HG02852 (cell line): ENCODE results near the gene ARFGEF3.
A peak's percentile ranks its signal among the peaks of the same experiment; 100 is the strongest.
"Not testable (repeated sequence)": the region's sequence is repeated elsewhere in the genome, so short reads cannot be mapped to it uniquely, and the experiment has no call there.

Experiments
- ATAC-seq: cut with Tn5 transposase; IDR thresholded peaks from one replicate; pipeline ENCODE4 v1.9.1; 2021; ENCODE audit warnings: mild to moderate bottlenecking, moderate library complexity; ENCODE audit not compliant: unreplicated experiment

Gene ARFGEF3

DNA sequence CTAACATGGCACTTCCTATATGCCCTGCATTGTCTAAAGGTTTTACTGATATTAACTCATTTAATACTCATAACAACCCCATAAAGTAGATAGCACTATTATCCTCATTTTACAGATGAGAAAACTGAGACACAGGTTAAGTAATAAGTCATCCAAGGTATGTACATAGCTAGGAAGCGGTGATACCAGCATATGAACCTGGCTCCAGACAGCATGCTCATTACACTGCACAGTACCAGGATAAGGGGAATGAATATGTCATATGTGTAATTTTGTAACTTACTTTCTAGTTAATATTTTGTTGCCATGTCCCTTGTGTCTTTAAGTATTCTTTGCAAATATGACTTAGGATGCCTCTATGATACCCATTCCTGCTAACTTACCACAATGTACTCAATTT, 109.7 kb downstream of the ARFGEF3 start:
- ATAC-seq, result no peak

GRCh38 chr6:138272533-138273315, 111.0 kb downstream of the ARFGEF3 start:
- no peak for ATAC-seq

DNA sequence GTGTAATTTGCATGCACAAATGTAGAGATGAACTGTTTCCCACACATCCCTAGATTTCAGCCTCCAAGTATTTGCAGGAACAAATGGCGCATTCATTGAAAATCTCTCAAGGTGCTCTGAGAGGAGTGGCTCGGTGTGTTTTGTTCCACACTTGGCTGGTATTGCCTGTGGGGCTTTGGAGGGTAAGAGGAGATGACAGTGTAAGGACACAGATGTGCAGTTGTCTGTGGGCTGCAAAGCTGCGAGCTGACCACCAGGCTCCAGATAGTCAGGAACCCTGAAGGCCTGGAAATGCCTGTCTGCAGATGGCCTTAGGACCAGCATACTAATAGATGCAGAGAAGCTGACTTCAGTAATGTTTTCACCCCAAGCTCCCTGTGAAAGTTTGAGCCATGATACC, 114.2 kb downstream of the ARFGEF3 start:
- no peak for ATAC-seq

- no peak for ATAC-seq
Measured at GRCh38 chr6:138277835-138278234, 116.1 kb downstream of the ARFGEF3 start.

GRCh38 chr6:138278326-138278725, 116.6 kb downstream of the ARFGEF3 start:
- ATAC-seq, result no peak

GRCh38 chr6:138285800-138286199, 124.1 kb downstream of the ARFGEF3 start:
- no peak for ATAC-seq

DNA sequence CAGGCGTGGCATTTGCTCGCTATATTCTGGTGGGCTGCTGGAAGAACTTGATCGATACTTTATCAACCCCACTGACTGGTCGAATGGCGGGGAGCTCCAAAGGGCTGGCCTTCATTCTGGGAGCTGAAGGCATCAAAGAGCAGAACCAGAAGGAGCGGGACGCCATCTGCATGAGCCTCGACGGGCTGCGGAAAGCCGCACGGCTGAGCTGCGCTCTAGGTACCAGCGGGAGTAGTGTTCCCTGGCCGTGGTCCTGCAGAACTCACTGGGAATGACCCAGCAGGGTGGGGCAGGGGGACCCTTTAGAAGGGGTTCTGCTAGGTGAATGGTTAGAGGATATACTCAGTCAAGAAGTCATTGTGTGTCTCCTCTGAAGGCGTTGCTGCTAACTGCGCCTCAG, 125.0 kb downstream of the ARFGEF3 start:
- no peak for ATAC-seq

GRCh38 chr6:138287144-138287955, 125.6 kb downstream of the ARFGEF3 start:
- peak; percentile 62 for ATAC-seq

DNA sequence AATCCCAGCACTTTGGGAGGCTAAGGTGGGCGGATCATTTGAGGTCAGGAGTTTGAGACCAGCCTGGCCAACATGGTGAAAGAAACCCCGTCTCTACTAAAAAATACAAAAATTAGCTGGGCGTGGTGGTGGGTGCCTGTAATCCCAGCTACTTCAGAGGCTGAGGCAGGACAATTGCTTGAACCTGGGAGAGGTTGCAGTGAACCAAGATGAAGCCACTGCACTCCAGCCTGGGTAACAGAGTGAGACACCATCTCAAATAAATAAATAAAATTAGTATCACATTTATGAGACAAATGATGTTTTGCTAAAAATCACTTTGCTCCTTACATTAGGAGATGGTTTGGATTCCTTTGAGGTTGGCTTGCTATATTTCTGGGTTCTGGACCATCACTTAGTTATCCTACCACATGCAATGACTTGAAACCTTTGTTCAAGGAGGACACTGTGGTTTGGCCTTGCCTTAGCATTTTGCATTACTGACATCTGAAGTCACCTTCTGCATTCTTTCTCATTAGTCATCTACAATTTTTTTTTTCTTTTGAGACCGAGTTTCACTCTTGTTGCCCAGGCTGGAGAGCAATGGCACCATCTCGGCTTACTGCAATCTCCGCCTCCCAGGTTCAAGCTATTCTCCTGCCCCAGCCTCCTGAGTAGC, 126.8 kb downstream of the ARFGEF3 start:
- not testable (repeated sequence) for ATAC-seq

GRCh38 chr6:138289739-138290138, 128.0 kb downstream of the ARFGEF3 start:
- no peak for ATAC-seq

GRCh38 chr6:138290423-138290962, 128.8 kb downstream of the ARFGEF3 start:
- no peak for ATAC-seq

DNA sequence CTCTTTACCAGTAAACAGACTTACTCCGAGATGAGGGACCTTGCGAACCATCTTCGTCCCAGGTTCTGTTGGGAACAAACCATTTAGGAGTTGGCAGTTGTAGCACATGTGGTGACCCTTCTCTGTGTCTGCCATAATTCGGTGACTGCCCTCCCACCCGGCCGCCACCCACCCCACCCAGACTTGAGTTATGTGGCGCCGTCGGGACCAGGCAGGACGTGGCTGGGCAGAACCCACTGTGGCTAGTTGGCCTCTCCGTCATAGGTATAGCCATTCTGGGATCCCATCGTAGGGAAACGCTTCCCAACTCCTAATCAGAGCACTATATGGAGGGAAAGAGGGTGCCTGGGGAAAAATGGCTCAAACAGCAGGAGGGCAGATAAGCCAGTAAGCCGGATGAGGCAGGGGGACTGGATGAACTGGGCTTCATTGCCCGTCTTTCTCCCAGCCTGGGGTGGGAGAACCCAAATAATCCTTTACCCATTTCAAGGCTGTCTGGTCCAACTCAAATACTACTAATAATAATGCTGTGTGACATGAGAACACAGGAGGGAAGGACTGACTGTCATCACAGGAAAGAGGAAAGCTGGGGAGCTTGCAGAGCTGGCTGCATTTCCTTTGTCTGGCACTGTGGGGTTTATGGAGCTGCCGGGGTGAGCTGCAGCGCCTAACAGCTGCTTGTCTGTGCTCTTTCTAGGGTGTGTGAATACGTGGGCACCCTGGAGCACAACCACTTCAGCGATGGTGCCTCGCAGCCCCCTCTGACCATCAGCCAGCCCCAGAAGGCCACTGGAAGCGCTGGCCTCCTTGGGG, 129.5 kb downstream of the ARFGEF3 start:
- no peak for ATAC-seq

GRCh38 chr6:138291849-138292181, 130.1 kb downstream of the ARFGEF3 start:
- no peak for ATAC-seq

GRCh38 chr6:138292482-138292881, 130.7 kb downstream of the ARFGEF3 start:
- ATAC-seq, result no peak

DNA sequence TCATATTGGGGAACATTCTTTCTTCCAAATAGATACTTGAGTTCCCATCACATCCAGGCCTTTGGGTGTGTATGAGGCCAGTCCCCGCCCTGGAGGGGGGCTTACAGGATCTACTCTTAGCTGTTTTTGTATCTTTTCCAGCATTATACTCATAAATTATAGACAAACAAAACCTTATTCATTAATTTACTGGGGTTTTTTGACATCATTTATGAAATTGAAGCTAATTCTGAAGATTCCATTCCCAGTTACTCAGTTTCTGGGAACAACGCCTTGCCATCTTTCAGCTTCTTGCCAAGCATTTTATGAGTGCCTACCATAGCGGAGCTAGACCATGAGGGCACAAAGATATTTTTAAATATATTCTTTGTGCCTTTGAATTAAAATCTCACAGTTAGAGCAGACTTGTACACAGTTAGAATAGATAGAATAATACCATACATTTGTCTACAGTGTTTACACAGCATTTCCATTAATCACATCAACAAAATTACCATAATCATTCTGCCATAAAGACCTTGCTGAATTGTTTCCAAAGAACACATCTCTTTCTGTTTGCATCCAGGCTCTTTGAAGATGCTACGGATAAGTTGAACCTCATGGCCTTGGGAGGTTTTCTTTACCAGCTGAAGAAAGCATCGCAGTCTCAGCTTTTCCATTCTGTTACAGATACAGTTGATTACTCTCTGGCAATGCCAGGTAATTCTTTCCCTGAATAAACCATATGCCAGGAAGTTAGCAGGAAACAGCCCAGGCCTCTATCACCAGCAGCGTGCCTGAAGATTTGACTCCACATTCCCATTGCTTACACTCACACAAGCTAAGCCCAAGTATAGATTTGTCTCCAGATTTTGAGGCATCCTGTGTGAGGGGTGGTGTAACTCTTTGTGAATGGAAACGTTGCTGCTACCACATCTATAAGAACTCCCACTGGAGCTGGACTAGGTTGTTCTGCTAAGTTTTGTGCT, 132.0 kb downstream of the ARFGEF3 start:
- ATAC-seq, result no peak

DNA sequence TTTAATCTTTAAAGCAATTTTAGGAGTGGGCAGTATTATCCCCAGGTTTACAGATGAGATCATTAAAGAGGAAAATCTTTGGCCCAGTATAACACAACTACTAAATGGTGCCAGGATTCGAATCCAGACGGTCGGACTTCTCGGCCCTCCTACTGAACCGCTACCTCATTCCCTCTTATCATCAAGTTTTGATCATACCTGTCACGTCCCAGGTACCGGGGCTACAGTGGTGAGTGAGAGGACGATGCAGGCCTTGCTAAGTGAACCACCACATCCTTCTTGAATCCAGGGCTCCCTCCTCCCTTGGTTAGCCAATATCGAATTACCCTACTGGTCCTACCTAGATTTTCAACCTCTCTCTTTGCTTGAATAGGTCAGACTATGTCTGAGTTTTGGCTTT, 134.6 kb downstream of the ARFGEF3 start:
- no peak for ATAC-seq

- no peak for ATAC-seq
Measured at GRCh38 chr6:138296786-138297185, 135.0 kb downstream of the ARFGEF3 start.

DNA sequence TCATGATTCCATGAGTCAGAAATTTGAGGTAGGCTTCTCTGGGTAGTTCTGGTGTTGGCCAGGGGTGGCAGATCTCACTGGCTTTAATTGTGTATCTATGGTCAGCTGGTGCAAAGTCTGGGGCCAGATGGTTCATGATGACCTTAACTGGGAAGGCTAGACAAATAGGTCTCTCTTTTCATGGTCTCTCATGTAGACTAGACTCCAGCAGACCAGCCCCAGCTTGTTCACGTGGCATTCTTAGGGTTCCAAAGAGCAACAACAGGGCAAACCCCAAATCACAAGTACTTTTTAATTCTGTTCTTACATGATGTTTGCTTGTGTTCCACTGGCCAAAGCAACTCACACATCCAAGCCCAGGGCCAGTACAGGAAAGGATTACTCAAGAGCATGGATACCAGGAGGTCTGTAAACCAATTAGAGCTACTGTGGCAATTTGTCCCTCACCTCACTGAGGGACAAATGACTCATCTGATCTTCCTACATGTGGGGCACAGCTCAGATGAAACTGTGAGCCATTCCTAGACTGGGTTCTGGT, 136.1 kb downstream of the ARFGEF3 start:
- no peak for ATAC-seq

DNA sequence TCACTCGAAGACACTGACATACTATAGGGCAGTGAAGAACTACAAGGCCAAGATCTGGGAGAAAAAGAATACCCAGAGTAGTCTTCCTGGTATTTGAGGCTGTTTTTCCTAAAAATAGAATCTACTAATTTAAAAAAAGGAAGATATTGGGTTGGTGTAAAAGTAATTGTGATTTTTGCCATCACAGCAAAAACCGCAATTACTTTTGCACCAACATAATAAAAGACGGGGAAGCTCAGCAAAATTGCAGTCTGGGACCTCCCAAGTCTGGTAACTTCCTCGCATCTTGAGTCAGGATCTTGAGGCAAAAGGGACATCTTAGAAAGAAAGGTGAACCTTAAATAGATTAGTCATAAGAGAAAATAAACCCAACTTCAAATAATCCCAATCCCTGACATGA, 138.7 kb downstream of the ARFGEF3 start:
- no peak for ATAC-seq
